Progenitor cell of endocrine pancreas (in vitro differentiated cells): ENCODE data around the gene DNAJB14. TPM values are rescaled to one million over a fixed set of nuclear protein-coding genes. Genes with fewer than 3 reads are reported as not detected.

Experiments used
- DNase-seq: peaks from one replicate; pipeline ENCODE4 v3.0.0; 2021; ENCODE audit warnings: low spot score; ENCODE audit not compliant: unreplicated experiment
- H3K27ac Mint-ChIP-seq: 2 replicates; pipeline ENCODE4 v1.8.0; 2021; ENCODE audit warnings: mild to moderate bottlenecking, moderate library complexity, mixed read lengths
- H3K27me3 Mint-ChIP-seq: 2 replicates; pipeline ENCODE4 v1.8.0; 2021; ENCODE audit warnings: mixed read lengths
- H3K36me3 Mint-ChIP-seq: 2 replicates; pipeline ENCODE4 v1.8.0; 2022; ENCODE audit warnings: mixed read lengths; ENCODE audit not compliant: insufficient read depth
- H3K4me1 Mint-ChIP-seq: 2 replicates; pipeline ENCODE4 v1.8.0; 2021; ENCODE audit warnings: low read depth, mixed read lengths
- H3K4me3 Mint-ChIP-seq: 2 replicates; pipeline ENCODE4 v1.8.0; 2021; ENCODE audit warnings: low read depth, mild to moderate bottlenecking, moderate library complexity, mixed read lengths
- H3K9me3 Mint-ChIP-seq: 2 replicates; pipeline ENCODE4 v1.8.0; 2021; ENCODE audit warnings: low read depth, mixed read lengths
- CTCF ChIP-seq: fragments of 200-600 bp; sonication (generic); IDR thresholded peaks from one replicate; pipeline ENCODE4 v1.5.0; 2021; ENCODE audit warnings: antibody characterized with exemption, mild to moderate bottlenecking; ENCODE audit not compliant: unreplicated experiment
- total RNA-seq: library from RNA; stranded (reverse); gene quantifications from 2 replicates; pipeline ENCODE4 v1.2.1, GENCODE V29; 2021

Gene DNAJB14
- total RNA-seq, 1 donor from 2014 or later = 41.7 TPM

- no peak for TF ChIP-seq CTCF
- Mint-ChIP-seq H3K4me3 (no peak overlapping the region), H3K27me3 (no peaks in the 10 kb centered on the region), H3K27ac (no peak overlapping the region), H3K9me3 (peaks cover under 1% of the 10 kb centered on the region), H3K4me1 (peaks cover under 1% of the 10 kb centered on the region), H3K36me3 (no peaks in the 10 kb centered on the region)
- no peak for DNase-seq
These were observed 86.8 kb downstream of the DNAJB14 start for GRCh38 chr4:99859618-99860017.

GRCh38 chr4:99857307-99857706 is 89.1 kb downstream of the DNAJB14 start:
- peaks cover 9% of the 10 kb centered on the region for H3K4me1 Mint-ChIP-seq
- no peaks in the 10 kb centered on the region for H3K36me3 Mint-ChIP-seq
- DNase-seq = no peak
- no peak overlapping the region for H3K4me3 Mint-ChIP-seq
- H3K27me3 Mint-ChIP-seq = no peaks in the 10 kb centered on the region
- H3K27ac Mint-ChIP-seq = no peak overlapping the region
- TF ChIP-seq CTCF = no peak
- H3K9me3 Mint-ChIP-seq = peaks cover 4% of the 10 kb centered on the region

GRCh38 chr4:99856166-99856565 is 90.3 kb downstream of the DNAJB14 start:
- no peak overlapping the region for H3K4me3 Mint-ChIP-seq
- H3K4me1 Mint-ChIP-seq = peaks cover 9% of the 10 kb centered on the region
- DNase-seq = no peak
- no peak for TF ChIP-seq CTCF
- no peaks in the 10 kb centered on the region for H3K36me3 Mint-ChIP-seq
- H3K9me3 Mint-ChIP-seq = peaks cover 4% of the 10 kb centered on the region
- H3K27me3 Mint-ChIP-seq = no peaks in the 10 kb centered on the region
- no peak overlapping the region for H3K27ac Mint-ChIP-seq

DNA sequence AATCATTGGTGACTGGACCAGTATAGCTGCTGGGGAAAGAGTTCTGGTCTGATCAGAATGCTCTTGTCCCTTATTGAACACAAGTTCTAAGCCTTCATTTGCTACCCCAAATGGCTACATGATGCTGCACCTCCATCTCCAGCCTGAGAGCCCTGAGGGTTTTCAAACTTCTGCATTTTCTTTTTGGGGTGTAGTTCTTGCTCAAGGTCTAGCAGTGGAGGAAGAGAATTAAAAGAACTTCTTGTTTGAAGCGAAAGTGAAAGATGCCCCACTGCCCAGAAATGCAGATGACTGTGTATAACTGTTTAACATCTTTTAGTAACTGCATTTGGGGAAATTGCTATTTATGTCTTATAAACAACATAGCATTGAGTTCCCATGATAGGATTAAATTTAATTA is 90.7 kb downstream of the DNAJB14 start:
- Mint-ChIP-seq H3K4me3 (no peak overlapping the region), H3K9me3 (peaks cover 4% of the 10 kb centered on the region), H3K4me1 (peaks cover 9% of the 10 kb centered on the region), H3K36me3 (no peaks in the 10 kb centered on the region), H3K27me3 (no peaks in the 10 kb centered on the region), H3K27ac (no peak overlapping the region)
- DNase-seq = no peak
- TF ChIP-seq CTCF = no peak

GRCh38 chr4:99853999-99854398 is 92.4 kb downstream of the DNAJB14 start:
- Mint-ChIP-seq H3K36me3 (no peaks in the 10 kb centered on the region), H3K4me1 (peaks cover 9% of the 10 kb centered on the region), H3K4me3 (no peak overlapping the region), H3K27me3 (peaks cover 3% of the 10 kb centered on the region), H3K9me3 (peaks cover 4% of the 10 kb centered on the region), H3K27ac (no peak overlapping the region)
- no peak for DNase-seq
- no peak for TF ChIP-seq CTCF
